ENCODE results near the gene MEGF11.

DNA sequence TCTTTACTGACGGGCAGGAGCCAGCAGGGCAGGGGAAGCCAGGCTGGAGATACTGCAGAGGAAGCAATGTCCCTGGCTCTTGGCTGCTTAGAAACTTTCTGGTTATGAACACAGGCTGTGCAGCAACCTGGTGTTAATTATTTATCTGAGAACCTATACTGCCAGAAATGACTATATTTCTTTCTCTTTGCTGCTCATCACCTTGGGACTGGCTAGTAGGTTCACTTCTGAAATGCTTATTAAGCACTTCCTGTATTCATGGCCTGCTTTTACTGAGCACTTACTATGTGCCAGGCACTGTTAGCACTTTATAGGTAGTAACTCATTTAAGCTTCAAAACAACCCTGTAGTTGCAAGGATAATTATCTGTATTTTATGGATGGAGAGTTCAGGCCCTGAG lies 326.7 kb downstream of the MEGF11 start:
- TF ChIP-seq, protein P1, sequence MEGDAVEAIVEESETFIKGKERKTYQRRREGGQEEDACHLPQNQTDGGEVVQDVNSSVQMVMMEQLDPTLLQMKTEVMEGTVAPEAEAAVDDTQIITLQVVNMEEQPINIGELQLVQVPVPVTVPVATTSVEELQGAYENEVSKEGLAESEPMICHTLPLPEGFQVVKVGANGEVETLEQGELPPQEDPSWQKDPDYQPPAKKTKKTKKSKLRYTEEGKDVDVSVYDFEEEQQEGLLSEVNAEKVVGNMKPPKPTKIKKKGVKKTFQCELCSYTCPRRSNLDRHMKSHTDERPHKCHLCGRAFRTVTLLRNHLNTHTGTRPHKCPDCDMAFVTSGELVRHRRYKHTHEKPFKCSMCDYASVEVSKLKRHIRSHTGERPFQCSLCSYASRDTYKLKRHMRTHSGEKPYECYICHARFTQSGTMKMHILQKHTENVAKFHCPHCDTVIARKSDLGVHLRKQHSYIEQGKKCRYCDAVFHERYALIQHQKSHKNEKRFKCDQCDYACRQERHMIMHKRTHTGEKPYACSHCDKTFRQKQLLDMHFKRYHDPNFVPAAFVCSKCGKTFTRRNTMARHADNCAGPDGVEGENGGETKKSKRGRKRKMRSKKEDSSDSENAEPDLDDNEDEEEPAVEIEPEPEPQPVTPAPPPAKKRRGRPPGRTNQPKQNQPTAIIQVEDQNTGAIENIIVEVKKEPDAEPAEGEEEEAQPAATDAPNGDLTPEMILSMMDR (IDR thresholded peaks at IDR 0.05; ENCODE audit: low read depth, low read length), result no peak
- TF ChIP-seq EZH2phosphoT487 (IDR thresholded peaks at IDR 0.05; ENCODE audit: low read depth), result no peak

Data from OCI-LY3 (cell line).